ENCODE data around the gene SACS. TPM values are rescaled to one million over a fixed set of nuclear protein-coding genes. Genes with fewer than 3 reads are reported as not detected.

SACS gene
- total and polyA plus RNA-seq, 9 donors = 28.3 to 76.8 (median 52.9) TPM

GRCh38 chr13:23365652-23366051 lies 67.8 kb downstream of the SACS start:
- H3K36me3 ChIP-seq (ENCODE audit: control insufficient read depth, insufficient read depth, low read length) = peaks cover 60% of the 10 kb centered on the region
- DNase-seq = no peak
- H3K9me3 ChIP-seq (replicated peaks; ENCODE audit: control insufficient read depth, low read depth, low read length) = no peaks in the 10 kb centered on the region
- no peaks in the 10 kb centered on the region for H3K27me3 ChIP-seq (ENCODE audit: control insufficient read depth, insufficient read depth, low read length)
- no CpG with 5 or more reads among the region's 3 CpGs for WGBS (ENCODE audit: insufficient coverage)
- H3K4me3 ChIP-seq (ENCODE audit: low read length) = no peak overlapping the region
- H3K4me1 ChIP-seq (ENCODE audit: control insufficient read depth, insufficient read depth, low read length) = no peaks in the 10 kb centered on the region
- H3K27ac ChIP-seq (ENCODE audit: low read length) = no peak overlapping the region

GRCh38 chr13:23359882-23360281 lies 73.6 kb downstream of the SACS start:
- Histone ChIP-seq H3K36me3 (ENCODE audit: control insufficient read depth, insufficient read depth, low read length) (peaks cover 49% of the 10 kb centered on the region), H3K9me3 (replicated peaks; ENCODE audit: control insufficient read depth, low read depth, low read length) (no peaks in the 10 kb centered on the region), H3K4me3 (ENCODE audit: low read length) (no peak overlapping the region), H3K27ac (ENCODE audit: low read length) (no peak overlapping the region), H3K27me3 (ENCODE audit: control insufficient read depth, insufficient read depth, low read length) (no peaks in the 10 kb centered on the region), H3K4me1 (ENCODE audit: control insufficient read depth, insufficient read depth, low read length) (no peaks in the 10 kb centered on the region)
- WGBS (ENCODE audit: insufficient coverage) = no CpG with 5 or more reads among the region's 1 CpG
- DNase-seq = no peak

- H3K27me3 ChIP-seq (ENCODE audit: control insufficient read depth, insufficient read depth, low read length) = no peaks in the 10 kb centered on the region
- DNase-seq = no peak
- no peaks in the 10 kb centered on the region for H3K9me3 ChIP-seq (replicated peaks; ENCODE audit: control insufficient read depth, low read depth, low read length)
- H3K4me3 ChIP-seq (ENCODE audit: low read length) = no peak overlapping the region
- H3K4me1 ChIP-seq (ENCODE audit: control insufficient read depth, insufficient read depth, low read length) = no peaks in the 10 kb centered on the region
- H3K27ac ChIP-seq (ENCODE audit: low read length) = no peak overlapping the region
- H3K36me3 ChIP-seq (ENCODE audit: control insufficient read depth, insufficient read depth, low read length) = peaks cover 47% of the 10 kb centered on the region
- WGBS (ENCODE audit: insufficient coverage) = no CpG with 5 or more reads among the region's 1 CpG
Observed at GRCh38 chr13:23357349-23357748, 76.2 kb downstream of the SACS start.

- no peak overlapping the region for H3K27ac ChIP-seq (ENCODE audit: low read length)
- DNase-seq = no peak
- H3K9me3 ChIP-seq (replicated peaks; ENCODE audit: control insufficient read depth, low read depth, low read length) = no peaks in the 10 kb centered on the region
- WGBS (ENCODE audit: insufficient coverage) = 100% methylated on average over 2 of the region's 2 CpGs
- H3K4me1 ChIP-seq (ENCODE audit: control insufficient read depth, insufficient read depth, low read length) = no peaks in the 10 kb centered on the region
- no peak overlapping the region for H3K4me3 ChIP-seq (ENCODE audit: low read length)
- H3K27me3 ChIP-seq (ENCODE audit: control insufficient read depth, insufficient read depth, low read length) = no peaks in the 10 kb centered on the region
- peaks cover 48% of the 10 kb centered on the region for H3K36me3 ChIP-seq (ENCODE audit: control insufficient read depth, insufficient read depth, low read length)
Observed at GRCh38 chr13:23356368-23356767, 77.1 kb downstream of the SACS start.

GRCh38 chr13:23354520-23354919 lies 79.0 kb downstream of the SACS start:
- 93% methylated on average over 5 of the region's 5 CpGs for WGBS (ENCODE audit: insufficient coverage)
- no peaks in the 10 kb centered on the region for H3K4me1 ChIP-seq (ENCODE audit: control insufficient read depth, insufficient read depth, low read length)
- peaks cover 47% of the 10 kb centered on the region for H3K36me3 ChIP-seq (ENCODE audit: control insufficient read depth, insufficient read depth, low read length)
- no peaks in the 10 kb centered on the region for H3K27me3 ChIP-seq (ENCODE audit: control insufficient read depth, insufficient read depth, low read length)
- no peaks in the 10 kb centered on the region for H3K9me3 ChIP-seq (replicated peaks; ENCODE audit: control insufficient read depth, low read depth, low read length)
- no peak overlapping the region for H3K4me3 ChIP-seq (ENCODE audit: low read length)
- DNase-seq = no peak
- no peak overlapping the region for H3K27ac ChIP-seq (ENCODE audit: low read length)

- Histone ChIP-seq H3K4me3 (ENCODE audit: low read length) (no peak overlapping the region), H3K9me3 (replicated peaks; ENCODE audit: control insufficient read depth, low read depth, low read length) (no peaks in the 10 kb centered on the region), H3K27ac (ENCODE audit: low read length) (no peak overlapping the region), H3K4me1 (ENCODE audit: control insufficient read depth, insufficient read depth, low read length) (no peaks in the 10 kb centered on the region), H3K27me3 (ENCODE audit: control insufficient read depth, insufficient read depth, low read length) (no peaks in the 10 kb centered on the region), H3K36me3 (ENCODE audit: control insufficient read depth, insufficient read depth, low read length) (peaks cover 56% of the 10 kb centered on the region)
- WGBS (ENCODE audit: insufficient coverage) = 20% methylated on average over 1 of the region's 4 CpGs
- no peak for DNase-seq
Observed at GRCh38 chr13:23352161-23352560, 81.3 kb downstream of the SACS start.

GRCh38 chr13:23350009-23350408 lies 83.5 kb downstream of the SACS start:
- 71% methylated on average over 1 of the region's 3 CpGs for WGBS (ENCODE audit: insufficient coverage)
- Histone ChIP-seq H3K27me3 (ENCODE audit: control insufficient read depth, insufficient read depth, low read length) (no peaks in the 10 kb centered on the region), H3K4me1 (ENCODE audit: control insufficient read depth, insufficient read depth, low read length) (no peaks in the 10 kb centered on the region), H3K9me3 (replicated peaks; ENCODE audit: control insufficient read depth, low read depth, low read length) (no peaks in the 10 kb centered on the region), H3K27ac (ENCODE audit: low read length) (no peak overlapping the region), H3K4me3 (ENCODE audit: low read length) (no peak overlapping the region), H3K36me3 (ENCODE audit: control insufficient read depth, insufficient read depth, low read length) (peaks cover 44% of the 10 kb centered on the region)
- DNase-seq = no peak

- H3K27me3 ChIP-seq (ENCODE audit: control insufficient read depth, insufficient read depth, low read length) = no peaks in the 10 kb centered on the region
- DNase-seq = no peak
- H3K4me1 ChIP-seq (ENCODE audit: control insufficient read depth, insufficient read depth, low read length) = no peaks in the 10 kb centered on the region
- no peak overlapping the region for H3K27ac ChIP-seq (ENCODE audit: low read length)
- peaks cover 37% of the 10 kb centered on the region for H3K36me3 ChIP-seq (ENCODE audit: control insufficient read depth, insufficient read depth, low read length)
- no peaks in the 10 kb centered on the region for H3K9me3 ChIP-seq (replicated peaks; ENCODE audit: control insufficient read depth, low read depth, low read length)
- no peak overlapping the region for H3K4me3 ChIP-seq (ENCODE audit: low read length)
- 91% methylated on average over 1 of the region's 4 CpGs for WGBS (ENCODE audit: insufficient coverage)
Observed at GRCh38 chr13:23349161-23349897, 84.2 kb downstream of the SACS start.

- Histone ChIP-seq H3K36me3 (ENCODE audit: control insufficient read depth, insufficient read depth, low read length) (peaks cover 36% of the 10 kb centered on the region), H3K27ac (ENCODE audit: low read length) (no peak overlapping the region)
- 63% methylated on average over 1 of the region's 4 CpGs for WGBS (ENCODE audit: insufficient coverage)
Observed at GRCh38 chr13:23348262-23349127, 85.0 kb downstream of the SACS start.

GRCh38 chr13:23347601-23348000 lies 85.9 kb downstream of the SACS start:
- Histone ChIP-seq H3K4me3 (ENCODE audit: low read length) (no peak overlapping the region), H3K9me3 (replicated peaks; ENCODE audit: control insufficient read depth, low read depth, low read length) (no peaks in the 10 kb centered on the region), H3K27me3 (ENCODE audit: control insufficient read depth, insufficient read depth, low read length) (no peaks in the 10 kb centered on the region), H3K4me1 (ENCODE audit: control insufficient read depth, insufficient read depth, low read length) (no peaks in the 10 kb centered on the region), H3K27ac (ENCODE audit: low read length) (no peak overlapping the region), H3K36me3 (ENCODE audit: control insufficient read depth, insufficient read depth, low read length) (peaks cover 32% of the 10 kb centered on the region)
- WGBS (ENCODE audit: insufficient coverage) = no CpG with 5 or more reads among the region's 1 CpG
- no peak for DNase-seq

More at GRCh38 chr13:23348262-23349127, 85.0 kb downstream of the SACS start:
- H3K4me3 ChIP-seq (ENCODE audit: low read length) = no peak overlapping the region
- H3K4me1 ChIP-seq (ENCODE audit: control insufficient read depth, insufficient read depth, low read length) = no peaks in the 10 kb centered on the region
- H3K27me3 ChIP-seq (ENCODE audit: control insufficient read depth, insufficient read depth, low read length) = no peaks in the 10 kb centered on the region
- no peaks in the 10 kb centered on the region for H3K9me3 ChIP-seq (replicated peaks; ENCODE audit: control insufficient read depth, low read depth, low read length)
- DNase-seq = no peak
